GM21528 (cell line): Measurements from ENCODE around the gene EGR4.
A peak's percentile ranks its signal among the peaks of the same experiment; 100 is the strongest.

Experiments
- ATAC-seq: cut with Tn5 transposase; IDR thresholded peaks from one replicate; pipeline ENCODE4 v1.9.1; 2021; ENCODE audit warnings: mild to moderate bottlenecking, moderate library complexity; ENCODE audit not compliant: unreplicated experiment, low FRiP score

The EGR4 gene

DNA sequence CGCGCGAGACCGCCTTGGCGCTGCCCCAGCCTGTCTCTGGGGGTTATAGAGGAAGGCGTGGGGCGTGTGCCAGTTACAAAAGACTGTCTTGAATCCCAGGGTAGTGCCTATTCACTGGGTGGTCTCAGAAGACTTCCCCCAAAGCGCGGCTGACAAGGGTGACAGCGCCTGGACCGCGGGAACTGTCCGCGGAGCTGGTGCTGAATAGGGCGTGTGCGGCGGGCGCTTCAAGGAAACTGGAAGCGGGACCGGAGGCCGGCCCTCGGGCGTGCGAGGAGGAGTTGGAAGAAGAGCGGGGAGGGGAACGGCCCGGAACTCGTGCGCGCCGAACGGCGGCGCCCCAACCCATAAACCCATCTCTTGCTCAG is 2.3 kb downstream of the EGR4 start:
- ATAC-seq = no peak

DNA sequence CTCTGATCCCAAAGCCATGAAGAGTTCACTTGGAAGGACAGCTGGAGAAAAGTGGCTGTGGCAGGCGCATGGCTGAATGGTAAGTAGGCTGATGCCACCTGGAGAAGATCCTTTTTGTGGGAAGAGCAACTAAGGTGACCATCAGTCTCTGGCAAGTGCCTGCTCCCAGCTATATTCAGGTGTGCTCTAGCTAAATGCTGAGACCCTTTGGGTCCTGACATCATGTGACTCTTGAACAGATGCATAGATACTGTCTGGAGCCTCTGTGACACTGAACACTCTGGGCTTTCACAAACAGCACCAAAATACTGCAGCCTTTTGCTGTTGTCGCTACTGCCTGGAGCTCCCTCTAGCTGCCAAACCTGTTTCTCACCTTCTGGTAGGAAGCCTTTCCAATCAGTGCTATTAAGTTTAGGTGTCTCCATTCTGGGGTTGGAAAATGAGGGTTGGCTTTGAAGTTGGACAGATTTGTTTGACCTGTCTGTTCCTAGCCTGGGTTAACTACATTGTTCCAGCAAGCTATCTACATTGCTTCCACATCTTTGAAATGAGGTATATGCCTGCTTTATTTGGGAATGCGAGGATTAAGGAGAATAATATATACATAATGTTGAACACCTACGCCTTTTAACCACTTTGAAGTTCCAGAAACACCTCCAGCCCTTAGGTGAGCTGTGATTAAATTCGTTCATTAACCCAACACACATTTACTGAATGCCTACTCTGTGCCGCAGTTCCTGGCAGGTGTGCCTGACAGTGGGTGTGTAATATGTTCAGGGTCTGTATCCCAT is 3.1 kb downstream of the EGR4 start:
- ATAC-seq = no peak

DNA sequence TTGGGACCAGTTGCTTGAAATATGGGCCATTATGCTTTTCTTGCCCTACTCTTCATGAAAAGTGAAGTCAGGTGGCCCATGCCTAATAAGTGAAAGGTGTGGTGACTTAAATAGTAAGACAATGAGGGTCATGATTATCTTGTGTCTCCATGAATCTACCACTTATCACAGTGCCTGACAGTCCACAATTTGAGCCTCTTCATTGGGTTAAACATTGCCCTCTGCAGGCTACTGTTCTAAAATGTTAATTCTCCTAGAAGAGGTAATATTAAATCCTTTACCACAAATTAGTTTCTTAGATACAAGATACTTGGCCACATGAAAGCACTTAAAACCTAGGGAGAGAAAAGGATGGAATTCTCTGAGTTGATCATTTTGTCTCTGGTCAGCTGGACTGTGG is 4.0 kb downstream of the EGR4 start:
- ATAC-seq = no peak

DNA sequence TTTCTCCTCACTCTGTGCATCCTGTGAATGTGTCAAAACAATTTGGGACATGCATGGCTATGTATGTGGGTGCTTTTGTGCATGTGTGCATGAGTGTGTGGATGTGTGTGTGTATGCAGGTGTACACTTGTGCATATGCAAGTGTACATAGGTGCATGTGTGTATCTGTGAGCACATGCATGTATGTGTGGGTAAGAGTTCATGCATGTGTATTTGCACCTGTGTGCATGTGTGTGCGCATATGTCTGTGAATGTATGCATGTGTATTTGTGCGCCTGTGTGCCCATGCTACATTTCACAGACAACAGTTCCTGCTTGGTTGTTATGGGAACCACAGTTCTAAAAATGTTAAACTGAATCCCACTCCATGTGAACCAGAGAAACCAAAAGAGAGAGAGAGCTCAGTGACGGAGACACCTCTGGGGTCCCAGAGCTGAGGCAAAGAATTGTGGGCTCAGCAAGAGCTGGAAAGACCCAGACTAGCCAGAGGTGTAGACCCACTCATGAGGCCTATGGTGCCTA is 7.2 kb downstream of the EGR4 start:
- no peak for ATAC-seq

DNA sequence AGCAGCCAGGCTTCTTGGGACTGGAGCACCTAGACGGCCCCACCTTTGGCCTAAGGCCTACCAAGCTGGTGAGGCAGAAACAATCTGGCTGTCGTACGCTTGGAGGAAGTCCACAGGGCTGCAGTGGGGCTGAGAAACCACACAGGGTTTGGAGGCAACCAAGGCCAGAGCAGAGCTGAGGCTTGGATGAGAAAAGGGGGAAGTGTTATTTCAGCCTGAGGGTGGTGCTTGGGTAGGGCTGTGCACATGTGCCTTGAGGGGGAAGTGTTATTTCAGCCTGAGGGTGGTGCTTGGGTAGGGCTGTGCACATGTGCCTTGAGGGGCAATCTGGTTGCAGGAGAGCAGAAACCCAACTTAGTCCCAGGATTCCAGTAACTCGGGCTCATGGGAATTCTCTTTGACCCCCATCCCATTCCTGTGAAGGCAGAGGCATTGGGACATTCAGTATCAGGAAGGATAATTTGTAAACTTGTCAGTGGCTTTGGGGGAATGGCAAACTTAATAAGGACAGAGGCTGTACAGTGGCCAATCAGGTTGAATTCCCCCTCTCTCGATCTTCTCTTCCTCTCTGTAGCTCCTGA is 8.1 kb downstream of the EGR4 start:
- peak; percentile 69 for ATAC-seq

DNA sequence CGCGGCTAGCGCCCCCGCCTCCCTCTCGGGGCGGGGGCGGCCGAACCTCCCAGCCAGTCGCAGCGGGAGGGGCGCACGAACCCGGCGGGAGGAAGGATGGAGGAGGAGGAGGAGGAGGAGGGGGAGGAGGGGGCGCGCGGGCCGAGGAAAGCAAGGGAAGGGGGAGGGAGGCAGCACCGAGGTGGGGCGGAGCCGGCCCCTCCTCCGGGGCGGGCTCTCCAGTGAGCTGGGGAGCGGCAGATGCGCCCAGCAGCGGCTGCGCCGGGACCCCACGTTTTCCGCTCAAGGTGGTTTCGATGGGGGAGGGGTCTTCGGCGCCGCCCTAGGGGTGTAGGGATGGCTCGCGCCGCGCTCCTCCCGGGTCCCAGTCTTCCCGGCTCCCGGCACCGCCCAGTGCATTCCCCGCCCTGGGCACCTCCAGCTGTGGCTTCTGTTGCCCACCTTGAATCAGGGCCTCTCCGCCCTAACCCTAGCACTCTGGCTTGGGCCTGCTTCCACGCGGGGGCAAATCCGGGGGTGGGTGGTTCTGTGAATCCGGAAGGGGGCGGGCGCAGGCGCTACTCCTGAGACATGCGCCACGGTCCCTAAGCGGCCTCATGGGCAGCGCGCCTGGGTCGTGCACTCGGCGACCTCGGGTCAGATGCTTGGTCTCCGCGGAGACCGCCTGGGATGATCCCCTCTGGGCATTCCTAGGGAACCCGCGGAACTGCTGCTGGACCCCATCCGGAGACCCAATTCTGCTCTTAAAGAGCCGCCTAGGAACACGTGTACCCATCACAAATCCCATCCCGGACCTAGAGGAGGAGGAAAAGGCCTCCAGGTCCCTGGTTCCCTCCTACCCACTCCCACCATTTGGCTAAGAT is 8.8 kb downstream of the EGR4 start, which contains the start of gene FBXO41:
FBXO41 (minus strand) TSS at position 183 of the 863 bp plus-strand sequence. CDS start 14,848 bp downstream, outside the sequence.
- ATAC-seq = peak; percentile 71

DNA sequence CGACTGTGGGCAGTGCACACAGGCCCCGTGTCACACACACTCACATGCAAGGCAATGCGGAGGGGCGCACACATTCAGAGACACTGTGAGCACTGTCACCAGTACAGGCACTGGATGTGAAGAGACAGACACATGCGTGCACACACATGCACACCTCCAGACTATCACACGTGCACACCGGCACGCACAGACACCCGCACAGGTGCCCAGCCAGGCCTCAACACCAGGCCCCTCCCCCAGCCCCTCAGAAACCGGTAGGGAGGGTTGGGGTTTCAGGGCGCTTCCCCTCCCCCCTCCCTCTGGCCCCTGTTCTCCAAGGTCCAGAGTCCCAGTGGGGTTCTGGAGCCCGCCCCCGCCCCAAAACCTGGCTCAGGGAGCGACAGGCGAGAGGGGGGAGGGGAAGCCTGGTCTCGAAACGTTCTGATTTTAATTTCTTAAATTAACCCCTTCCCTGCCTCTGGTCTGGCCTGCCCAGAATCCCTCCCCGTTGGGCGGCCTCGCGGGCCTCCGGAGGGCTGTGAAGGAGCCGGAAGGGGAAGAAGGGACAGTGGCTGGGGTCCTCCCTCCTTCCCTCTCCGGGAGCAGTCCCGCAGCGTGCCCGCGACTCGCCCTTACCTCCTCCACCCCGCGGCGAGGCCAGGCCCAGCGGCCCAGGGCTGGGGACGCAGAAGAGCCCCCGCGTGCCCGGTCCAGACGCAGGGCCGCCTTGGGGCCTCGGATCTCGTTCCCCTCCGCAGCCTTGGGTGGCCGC is 9.6 kb downstream of the EGR4 start:
- peak; percentile 28 for ATAC-seq

DNA sequence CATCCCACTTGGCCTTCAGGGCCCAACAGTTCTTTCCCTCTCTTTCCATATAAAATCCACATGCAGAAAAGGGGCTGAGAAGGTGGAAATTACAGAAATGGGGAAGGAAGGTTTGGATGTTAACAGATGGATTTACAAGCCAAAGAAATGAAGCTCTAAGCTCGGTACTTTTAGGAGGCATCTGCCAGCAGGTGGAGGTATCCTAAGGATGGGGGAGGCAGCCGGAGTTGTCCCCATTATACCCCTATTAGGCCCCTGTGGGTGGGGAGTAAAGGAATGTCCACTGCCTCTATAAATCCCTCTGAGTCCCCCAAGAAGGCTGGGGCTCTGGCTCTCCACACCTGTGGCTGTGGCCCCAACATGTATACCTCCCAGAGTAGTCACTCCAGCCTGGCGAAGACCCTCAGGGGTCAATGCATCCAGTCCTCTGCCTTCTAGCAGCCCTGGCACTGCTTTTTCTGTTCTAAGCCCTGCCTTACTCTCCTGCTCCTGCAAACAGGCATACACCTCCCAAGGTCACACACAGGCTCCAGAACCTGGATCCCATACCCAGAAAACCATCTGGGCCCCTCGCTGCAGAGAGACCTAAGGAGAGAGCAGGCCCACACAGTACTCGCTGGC is 10.3 kb downstream of the EGR4 start:
- ATAC-seq = no peak

DNA sequence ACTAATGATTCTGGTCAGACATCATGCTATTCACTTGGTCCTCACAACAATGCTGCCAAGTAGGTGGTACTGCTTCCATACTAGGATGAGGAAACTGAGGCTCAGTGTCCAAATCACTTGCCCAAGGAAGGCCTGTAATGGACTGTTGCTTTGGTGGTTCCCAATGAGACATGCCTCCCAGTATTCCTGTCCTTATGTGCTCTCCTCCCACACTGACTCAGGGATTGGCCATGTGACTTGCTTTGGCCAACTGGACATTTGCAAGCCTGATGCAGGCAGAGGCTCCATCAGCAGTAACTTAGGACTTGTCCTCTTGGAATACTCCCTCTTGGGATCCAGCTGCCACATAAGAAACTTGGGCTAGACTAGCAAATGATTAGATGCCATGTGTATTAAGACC is 12.1 kb downstream of the EGR4 start:
- ATAC-seq = no peak

DNA sequence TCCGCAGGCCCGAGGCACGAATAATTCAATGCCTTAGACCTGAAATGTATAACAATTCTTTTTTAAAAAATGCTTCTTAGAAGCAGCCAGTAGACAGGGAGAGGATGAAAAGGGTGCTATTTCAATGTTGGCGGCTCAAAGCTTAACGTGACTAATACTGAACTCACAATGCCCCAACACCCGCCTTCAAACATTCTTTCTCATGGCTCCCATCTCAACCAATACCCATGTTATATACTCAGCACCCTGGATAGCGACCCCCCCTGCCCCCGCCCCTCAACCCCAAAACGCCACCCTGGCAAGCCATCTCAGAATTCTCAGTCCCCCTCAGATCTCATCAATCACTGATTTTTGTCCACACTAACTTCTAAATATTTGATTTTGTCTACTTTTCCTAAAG is 13.5 kb downstream of the EGR4 start:
- ATAC-seq = no peak

DNA sequence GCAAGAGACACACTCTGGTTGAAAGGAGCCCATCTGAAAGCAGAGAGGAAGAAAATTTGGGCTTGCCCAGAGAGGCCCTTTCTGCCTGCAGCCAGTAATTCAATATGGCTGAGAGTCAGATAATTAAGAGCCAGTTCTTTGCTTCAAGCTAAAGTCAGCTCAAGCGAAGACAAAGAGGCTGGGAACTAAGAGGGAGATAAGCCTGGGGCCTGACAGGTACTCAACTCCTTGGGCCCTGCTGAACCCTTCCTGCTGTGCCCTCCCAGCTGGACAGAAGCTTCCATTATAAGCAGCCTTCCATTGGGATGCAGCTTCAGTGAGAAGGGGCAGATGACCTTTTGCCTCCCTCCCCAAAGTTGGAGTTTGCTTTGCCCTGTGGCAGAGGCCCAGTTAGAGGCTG is 21.1 kb downstream of the EGR4 start:
- ATAC-seq = no peak

DNA sequence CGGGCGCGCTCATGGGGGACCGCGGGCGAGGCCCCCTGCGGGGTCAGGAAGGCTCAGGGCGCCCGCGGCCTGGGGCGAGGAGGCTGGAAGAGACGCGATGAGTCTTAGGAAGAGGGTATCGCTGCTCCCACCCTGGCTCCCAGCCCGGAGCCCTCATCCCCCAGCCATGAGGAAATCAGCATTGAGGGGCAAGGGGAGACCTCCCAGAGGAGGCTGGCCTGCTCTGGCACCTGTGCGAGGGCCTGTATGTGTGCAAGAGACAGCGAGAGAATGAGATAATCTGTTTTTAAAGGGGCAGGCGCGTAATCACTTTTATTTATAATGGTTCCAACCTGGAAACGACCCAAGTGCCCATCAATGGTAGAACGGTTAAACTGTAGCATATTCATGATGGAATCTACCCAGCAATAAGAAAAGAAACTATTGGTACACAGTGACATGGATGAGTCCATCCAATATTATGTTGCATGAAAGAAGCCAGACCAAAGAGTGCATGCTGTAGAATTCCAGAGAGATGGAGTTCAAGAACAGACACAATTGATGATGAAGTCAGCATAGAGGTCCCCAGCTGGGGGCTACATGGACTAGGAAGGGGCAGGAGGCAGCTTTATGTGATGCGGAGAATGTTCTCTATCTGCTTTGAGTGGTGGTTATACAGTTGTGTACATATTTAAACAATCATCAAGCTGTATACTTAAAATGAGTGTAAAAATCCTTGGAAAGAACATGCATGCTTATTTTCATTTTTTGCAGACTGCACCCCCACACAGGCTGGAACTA is 23.5 kb downstream of the EGR4 start:
- no peak for ATAC-seq

DNA sequence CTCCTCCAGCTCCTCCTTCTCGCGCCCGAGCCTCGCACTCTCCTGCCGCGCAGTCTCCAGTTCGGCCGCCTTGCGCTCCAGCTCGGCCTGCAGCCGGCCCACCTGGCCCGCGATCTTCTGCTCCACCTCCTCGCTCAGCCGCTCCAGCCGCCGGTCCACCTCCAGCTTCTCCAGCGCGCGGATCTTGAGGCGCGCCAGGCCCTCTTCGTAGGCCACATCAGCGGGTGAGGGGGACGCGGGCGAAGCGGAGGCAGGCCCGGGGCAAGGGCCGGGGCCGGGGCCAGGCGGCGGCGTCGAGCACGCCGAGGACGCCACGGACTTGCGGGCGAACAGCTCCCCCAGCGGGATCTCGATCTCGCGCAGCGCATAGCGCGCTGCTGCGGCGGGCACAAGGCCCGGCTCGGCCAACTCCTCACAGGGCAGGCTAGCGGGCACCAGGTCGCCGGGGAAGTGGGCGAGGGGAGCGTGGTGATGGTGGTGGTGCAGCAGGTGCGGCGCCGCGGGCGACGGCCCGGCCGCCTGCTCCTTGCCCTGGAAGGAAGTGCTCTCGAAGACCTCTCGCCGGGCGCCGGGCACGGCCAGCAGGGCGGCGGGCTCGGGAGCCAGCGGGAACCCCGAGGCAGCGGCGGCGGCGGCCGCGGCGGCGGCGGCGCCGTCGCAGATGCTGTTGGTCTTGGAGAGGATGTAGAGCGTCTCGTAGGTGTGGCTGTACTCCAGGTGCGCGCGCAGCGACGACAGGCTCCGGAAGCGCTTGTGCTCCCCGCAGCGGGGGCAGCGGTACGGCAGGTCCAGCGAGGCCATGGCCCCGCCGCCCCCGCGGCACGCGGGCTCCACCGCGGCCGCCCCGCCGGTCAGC is 24.3 kb downstream of the EGR4 start:
- ATAC-seq = peak; percentile 52

DNA sequence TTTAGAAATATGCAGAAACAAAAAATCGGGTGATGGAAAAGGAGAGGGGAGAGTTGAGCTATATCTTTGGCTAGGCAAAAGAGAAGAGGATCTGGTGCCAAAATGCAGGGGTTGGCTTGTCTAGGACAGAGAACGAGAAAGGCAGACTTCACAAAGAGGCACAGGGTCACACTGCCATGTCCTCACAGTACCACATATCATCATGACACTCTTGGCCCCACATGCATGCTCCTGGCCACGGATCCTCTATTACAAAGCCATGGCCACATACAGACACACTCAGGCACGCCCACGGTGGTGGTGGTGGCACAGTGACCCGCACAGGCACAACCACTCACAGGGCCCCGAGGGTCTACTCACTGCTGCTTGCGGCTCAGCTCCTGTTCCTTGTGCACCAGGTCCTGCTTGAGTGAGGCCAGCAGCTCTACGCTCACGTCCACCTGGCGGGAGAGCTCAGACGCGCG is 24.9 kb downstream of the EGR4 start:
- ATAC-seq = no peak

DNA sequence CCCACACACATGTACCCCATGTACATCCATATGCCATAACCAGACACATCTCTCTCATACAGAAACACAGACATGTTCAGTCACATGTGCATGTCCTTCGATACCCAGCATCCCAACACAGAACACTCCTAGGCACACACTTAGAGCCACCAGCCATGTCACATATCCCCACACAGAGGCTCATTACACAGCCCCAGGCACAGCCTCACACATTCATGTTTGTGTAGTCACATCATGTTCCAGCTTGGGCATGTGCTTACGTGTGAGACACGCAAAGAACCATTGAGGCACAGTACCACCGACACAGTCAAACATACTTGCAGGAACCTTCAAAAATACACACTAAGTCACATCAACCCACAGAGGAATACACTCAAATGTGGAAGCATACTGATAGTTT is 26.3 kb downstream of the EGR4 start:
- no peak for ATAC-seq

DNA sequence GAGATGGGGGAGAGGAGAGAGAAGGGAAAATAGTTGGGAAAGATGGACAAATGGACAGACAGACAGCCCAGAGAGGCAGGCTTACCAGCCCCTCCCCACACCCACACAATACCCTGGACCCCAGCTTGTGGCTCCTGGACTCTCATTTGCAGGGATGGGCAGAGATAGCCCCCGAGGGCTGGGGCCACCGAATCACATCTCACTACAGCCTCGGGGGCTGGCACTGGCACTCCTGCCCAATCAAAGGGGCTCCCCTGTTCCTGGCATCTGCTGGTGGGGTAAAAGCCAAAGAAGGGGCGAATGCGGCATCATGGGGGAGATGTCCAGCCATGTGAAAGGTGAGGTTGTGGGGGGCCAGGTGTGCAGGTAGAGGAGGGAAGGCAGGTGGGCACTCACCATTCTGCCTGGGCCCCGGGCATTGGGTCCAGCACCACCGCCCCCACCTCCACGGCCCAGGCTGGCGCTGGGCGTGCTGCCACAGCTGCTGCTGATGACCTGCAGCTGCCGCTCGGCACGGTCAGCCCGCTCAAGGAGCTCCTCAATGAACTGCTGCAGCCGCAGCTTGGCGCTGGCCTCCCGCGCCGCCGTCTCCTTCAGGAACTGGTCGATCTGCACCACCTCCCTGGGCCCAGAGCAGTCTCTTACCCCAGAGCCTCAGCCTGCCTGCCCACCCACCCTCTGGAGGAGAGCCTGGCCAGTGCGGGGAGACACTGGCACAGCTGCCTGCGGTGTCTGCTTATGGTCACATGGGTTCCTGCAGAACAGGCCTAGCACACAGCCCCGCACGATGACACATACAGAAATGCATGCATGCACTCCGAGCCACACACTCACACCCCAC is 27.1 kb downstream of the EGR4 start:
- ATAC-seq = no peak

DNA sequence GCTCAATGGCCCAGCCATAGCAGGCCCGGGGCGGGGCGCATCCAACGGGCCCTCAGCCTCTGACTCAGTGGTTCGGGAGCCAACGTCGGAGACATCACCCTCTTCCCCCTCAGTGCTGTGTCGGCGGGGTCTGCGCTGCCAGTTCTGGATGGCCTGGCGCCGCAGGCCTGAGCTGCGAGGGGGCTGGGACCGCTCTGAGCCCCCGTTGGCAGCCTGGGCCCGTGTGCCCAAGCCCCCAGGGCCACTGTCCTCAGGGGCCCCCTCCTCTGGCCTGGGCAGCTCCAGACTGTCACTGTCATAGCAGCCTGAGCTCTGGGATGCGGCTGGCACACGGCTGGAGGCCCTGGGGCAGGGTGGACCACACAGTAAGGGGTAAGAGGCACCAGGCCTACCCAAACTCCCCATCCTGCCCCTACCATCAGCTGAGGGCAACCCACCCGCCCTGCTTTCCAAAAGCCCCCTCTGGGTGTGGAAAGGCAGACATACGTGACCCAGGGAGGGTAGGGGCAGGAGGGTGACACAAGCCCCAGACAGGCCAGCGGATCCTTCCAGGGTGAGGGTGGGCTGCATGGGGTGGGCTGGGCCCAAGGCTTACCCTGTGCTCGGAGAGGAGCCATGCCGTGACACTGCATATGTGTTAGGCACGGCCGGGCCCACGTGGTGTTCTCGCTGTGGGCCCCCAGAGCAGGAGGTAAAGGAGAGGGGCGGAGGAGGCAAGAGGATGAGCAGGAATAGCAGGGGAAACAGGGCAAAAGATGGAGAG is 27.9 kb downstream of the EGR4 start:
- no peak for ATAC-seq
